HG03457 (cell line): ENCODE results near the gene CD226.
A peak's percentile ranks its signal among the peaks of the same experiment; 100 is the strongest.
"Not testable (repeated sequence)": the region's sequence is repeated elsewhere in the genome, so short reads cannot be mapped to it uniquely, and the experiment has no call there.

ENCODE experiments used
- ATAC-seq: cut with Tn5 transposase; IDR thresholded peaks from one replicate; pipeline ENCODE4 v1.9.1; 2021; ENCODE audit warnings: moderate number of reproducible peaks; ENCODE audit not compliant: unreplicated experiment

The CD226 gene

DNA sequence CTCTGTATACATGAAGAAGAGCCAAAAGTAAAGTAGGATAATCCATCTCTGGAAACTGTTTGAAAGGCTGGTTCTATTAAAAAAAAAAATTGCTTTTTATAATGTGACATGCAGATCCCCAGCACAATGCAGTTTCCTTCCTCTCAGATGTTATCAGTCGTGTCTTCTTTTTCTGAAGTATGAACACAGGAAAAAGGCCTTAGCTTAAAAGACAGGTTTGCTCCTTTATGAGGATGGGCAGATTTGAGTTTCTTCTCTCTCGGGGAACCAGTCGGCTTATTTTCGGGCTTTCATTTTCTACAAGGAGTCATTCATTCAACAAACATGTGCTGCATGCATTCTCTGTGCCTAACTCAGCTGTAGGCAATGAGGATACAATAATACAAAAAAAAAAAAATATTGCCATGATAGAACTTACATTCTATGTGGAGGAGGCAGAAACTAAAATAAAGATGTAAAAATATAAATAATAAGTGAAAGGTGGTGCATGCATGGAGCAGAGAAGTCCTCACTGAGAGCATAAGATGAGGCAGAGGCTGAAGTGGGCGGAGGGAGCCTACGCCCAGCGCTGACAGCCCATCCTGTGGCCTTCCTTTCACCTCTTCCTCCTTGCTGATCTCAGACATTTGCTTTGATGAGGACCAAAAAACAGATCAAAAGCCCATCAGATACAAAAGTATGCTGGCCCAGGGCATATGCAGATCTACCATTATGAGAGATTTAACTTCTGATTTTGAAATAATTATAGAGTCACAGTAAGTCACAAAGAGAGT is at the start of gene CD226:
TSS of gene CD226 (minus strand) at position 513 of the 773 bp plus-strand sequence. CDS start at position 46, 467 bp downstream.
- ATAC-seq: no peak

DNA sequence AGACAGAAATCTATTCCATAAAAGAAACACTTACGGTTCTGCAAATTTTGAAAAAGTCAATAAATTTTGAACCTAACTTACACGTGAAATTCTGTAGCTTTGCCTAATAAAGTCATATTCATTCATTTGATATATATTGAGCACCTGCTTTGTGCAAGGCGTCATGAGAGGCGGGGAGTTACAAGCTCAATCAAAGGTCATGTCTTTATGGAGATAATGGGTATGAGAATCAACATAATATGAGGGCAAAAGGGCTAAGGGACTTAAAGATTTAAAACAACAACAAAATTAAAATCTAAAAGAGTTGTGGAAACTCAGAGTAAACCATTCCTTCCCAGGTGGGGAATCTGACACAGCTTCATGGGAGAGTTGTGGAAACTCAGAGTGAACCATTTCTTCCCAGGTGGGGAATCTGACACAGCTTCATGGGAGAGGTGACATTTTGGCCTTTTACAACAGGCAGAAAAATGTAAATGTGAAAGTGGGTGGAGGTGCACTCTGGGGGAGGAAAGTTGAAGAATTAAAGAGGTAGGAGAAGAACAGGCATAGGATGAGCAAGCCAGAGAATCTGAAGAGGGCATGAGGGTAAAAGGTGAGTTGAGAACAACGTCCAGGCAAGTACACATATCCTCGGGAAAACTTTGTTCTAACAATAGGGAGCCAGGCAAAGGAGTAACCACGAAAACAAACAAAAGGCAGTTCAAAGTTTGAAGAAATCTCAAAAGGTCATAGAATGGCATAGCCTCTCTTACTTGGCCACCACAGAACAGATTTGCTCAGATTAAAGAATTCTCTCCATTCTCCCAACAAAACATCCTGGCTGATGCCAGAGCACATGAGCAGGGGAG is 49.5 kb upstream of the CD226 start:
- ATAC-seq: no peak

DNA sequence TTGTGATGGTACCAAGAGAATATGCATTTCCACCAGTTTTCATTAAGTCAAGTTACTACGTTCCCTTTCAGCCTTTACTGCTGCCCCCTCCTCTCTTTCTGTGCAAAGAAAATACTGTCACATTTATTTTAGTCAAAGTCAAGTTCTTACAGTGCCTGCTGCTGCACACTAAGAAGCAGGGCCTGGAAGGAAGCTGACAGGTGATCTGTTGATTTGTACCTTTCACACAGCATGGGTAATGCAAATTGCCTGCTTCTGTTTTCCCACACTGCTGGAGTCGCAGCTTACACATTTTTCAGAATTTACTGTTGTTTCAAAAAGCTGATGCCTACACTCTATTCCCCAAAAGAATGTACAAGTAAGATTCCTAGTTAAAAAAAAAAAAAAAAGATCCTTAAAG is 48.7 kb upstream of the CD226 start:
- ATAC-seq: no peak

DNA sequence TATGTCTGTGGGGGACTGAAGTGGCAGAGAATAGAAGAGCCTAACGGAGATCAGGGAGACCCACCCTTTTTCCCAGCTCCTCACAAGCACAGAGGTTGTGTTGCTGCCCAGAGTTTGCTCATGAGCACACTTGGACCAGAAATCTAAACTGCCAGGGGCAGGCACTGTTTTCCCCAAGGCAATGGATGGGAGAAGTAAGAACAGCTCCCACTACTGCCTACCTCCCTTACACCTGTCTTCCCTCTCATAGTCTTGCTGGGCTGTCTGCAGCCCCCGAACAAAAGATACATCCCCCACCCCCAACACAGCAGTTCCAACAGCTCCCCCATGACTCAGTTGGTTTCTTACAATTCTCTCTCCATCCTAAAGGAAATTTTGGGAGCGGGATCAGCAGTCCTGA is 48.1 kb upstream of the CD226 start:
- ATAC-seq: no peak

DNA sequence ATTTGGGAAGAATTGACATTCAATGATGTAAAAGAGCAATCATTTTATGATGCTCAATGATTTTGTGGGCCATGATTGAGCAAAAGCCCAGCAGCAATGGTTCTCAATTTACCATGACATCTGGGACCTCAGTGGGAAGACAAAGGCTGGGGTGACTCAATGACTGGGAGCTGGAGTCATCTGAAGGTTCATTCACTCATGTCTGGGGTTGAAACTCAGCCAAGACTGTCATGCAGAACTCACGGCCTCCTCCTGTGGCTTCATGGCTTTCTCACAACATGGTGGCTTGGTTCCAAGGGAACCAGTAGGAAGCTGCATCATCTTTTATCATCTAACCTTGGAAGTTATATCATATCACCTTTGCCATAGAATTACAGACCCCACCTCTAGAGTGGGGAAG is 45.1 kb upstream of the CD226 start:
- no peak for ATAC-seq

DNA sequence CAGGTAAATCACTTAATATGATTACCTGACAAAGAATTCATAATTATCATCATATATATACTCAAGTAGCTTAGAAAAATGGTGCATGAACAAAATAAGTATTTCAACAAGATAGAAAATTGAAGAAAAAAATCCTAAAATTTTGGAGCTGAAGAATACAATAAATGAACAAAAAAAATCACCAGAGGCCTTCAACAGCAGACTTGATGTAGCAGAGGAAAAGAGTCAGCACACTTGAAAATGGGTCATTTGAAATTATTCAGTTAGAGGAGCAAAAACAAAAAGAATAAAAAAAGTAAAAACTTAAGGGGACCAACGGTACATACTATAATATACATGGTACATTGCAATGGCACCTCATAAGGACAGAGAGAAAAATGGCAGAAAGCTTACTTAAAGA is 40.2 kb upstream of the CD226 start:
- no peak for ATAC-seq

DNA sequence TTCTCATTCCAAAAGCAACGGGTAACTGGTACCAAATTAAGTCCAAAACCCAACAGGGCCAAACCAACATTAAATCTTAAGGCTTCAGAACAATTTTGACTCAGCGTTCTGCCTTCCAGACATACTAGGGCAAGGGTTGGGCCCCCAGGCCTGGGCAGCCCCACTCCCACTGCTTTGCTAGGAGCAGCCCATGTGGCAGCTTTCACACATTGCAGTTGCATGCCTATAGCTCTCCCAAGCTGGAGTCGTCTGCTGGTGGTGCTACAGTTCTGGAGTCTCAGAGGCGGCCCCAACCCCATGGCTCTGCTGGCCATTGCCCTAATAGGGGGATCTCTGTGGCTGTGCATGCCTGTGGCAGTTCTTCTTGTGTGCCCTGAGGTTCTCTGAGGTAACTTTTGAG is 37.6 kb upstream of the CD226 start:
- no peak for ATAC-seq

DNA sequence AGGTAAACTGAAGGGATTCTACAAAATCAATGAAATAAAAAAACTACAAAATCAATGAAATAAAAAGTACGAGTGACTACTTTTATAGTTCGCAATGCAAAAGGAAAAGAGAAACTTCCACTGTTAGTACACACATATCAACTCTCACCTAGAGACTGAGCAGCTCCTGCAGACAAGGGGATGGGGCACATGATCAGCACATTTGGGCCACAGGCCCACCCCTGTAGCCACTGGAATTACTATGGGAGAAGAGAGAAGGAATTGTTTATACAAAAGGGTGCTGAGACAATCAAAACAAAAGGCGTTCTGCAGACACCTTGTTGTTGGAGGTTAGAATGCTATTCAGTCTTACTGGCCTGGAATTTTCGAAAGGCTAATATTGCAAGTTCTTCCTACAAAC is 34.7 kb upstream of the CD226 start:
- ATAC-seq: no peak

DNA sequence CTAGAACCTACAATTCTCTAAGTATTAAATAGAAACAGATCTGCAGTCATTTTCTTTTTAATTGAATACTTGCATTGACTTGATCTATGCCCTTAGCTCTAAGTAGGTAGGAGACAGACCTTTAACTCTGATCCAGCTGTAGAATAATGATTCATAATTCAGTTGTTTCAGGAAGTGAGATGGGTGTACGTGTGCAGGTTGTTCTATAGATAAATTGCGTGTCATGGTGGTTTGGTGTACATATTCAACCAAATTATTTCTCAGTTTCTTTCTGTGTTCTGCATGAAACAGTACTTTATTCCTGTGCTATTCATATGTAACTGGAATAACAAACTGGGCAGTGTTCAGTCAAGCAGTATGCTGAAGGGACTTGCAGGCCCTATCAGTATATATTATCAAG is 34.3 kb upstream of the CD226 start:
- peak; percentile 44 for ATAC-seq

DNA sequence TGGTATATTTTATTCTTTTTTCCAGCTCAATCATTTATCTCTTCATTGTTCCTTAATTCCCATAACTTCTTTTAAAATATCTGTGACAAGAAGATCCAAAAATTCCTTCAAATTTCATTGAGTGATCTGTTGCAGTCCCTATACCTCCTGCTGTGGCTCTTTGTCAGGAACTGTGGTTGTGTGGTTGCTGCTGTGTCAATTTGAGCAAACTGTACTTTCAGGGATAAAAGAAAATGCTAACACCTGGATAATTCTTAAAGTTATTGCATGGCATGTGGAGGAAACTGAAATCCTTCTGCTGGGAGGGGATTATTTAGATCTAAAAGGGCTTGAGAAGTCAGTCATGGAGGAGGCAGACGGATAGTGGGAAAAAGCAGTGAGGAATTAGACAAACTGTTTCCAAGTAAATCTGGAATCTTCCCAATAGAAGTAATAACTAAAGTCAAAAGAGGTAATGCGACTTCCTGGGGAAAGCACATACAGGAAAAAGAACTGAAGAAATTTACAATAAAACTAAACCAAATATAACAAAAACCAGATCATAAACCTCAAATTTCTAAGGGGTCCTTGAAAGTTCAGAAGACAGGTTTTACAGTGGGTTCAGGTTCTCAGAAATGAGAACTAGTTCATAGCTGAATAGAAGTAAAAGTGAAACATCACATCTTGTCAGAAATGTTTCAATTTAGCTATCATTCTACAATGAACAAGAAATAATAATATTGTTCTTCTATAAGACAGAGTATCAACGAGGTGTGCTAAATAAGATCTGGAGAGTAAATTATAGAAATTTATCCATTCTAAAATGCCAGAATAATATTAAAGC is 33.5 kb upstream of the CD226 start:
- no peak for ATAC-seq

DNA sequence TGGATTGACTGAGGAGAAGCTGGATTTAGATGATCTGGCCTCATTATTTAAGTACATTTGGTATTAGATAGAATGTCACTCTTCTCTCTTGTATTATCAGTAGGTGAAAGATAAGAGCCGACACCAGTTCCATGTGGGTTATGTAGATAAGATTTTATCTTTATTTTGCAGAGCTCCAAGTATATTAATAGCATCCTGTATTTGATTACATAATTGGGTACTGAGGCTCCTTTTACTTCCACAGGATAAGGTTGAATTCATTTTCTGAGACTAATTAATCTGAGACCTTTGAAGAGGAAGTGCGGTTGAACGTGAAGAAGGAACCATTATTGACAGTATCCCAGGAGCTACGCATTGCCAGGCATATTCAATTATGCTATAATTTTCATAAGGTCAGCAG is 32.8 kb upstream of the CD226 start:
- ATAC-seq: no peak

DNA sequence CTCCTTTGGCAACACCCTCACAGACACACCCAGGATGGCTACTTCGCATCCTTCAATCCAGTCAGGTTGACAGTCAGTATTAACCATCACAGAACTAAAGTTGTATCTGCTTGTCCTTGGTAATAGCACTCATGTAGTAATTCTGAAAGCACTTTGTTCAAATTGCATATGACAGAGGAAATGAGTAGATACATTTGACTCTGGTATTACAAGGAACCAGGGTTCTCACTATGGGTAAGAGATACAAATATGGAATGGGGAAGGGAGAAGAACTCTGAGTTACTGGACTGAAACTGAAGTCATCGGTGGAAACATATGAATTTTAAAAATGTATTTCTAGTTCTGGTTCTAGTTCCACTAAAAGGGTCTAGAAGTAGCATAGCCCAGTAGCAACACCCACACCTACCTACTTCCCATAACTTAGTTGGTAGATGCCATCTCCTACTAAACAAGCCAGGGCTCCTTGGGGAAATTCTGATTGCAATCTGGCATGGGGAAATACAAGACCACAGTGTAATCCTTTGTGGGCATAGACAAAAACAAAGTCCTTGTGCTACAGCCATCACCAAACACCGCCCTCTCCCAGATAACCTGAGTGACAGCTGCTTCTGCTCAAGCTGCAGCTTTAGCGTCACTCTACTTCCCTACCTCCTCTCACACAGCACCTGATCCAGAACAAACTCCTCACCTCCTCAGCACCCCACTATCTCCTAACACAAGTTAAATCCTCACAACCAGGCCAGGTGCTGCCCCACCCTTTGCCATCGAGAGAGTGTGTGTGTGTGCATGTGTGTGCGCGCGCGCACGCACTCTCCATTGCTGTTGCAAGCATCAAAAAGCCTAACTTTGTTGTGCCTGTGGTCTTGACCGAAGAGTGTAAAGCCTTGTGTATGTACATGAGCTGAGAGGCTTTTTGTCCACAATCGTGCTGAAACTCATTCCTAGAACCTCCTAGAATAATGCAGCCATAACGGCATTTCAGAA is 31.4 kb upstream of the CD226 start:
- ATAC-seq: peak; percentile 63

DNA sequence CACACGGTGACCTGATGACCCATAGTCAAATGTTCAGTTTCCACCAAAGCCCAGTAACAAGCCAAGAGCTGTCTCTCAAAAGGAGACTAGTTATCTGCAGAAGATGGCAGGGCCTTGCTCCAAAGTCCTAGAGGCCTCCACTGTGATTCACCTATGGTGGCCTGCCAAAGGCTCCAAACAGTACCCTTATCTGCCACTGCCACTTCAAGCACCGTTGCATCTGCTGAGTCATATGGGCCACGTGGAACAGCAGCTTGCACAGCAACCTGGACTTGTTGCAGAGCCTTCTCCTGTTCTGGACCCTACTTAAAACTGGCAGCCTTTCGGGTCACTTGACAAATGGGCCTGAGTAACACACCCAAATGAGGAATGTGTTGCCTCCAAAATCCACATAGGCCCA is 27.6 kb upstream of the CD226 start:
- ATAC-seq: not testable (repeated sequence)

DNA sequence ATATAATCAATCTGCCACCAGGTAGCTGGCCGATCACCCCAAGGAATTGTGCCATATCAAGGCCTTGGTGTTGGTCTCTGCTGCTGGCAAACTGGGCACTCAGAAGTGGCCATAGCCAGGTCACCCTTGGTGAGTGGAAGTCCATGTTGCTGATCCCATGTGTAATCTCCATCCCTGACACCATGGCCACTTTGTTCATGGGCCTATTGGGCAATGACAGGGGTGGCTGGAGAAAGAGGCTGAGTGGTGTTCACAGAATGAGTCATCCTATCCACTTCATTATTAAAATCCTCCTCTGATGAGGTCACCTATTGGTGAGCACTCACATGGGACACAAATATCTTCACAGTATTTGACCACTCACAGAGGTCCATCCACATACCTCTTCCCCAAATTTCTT is 26.7 kb upstream of the CD226 start:
- no peak for ATAC-seq

DNA sequence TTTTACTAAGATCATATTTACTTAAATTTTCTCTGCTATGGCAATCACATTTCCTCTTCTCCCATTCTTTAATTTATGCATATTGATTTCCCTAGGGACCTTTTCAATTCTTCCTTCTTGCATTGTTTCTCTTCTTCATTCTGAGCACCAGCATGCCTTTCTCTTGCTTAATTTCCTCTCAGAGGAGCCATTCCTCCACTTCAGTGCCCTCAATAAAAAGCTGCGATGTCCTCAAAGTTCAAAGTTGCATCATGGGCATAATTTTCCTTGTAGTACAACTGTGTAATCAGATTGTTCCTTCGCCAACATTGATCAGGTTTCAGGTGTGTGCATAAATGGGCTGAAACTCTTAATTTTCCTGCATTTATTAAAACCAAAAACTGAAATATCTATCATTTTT is 21.8 kb upstream of the CD226 start:
- no peak for ATAC-seq

DNA sequence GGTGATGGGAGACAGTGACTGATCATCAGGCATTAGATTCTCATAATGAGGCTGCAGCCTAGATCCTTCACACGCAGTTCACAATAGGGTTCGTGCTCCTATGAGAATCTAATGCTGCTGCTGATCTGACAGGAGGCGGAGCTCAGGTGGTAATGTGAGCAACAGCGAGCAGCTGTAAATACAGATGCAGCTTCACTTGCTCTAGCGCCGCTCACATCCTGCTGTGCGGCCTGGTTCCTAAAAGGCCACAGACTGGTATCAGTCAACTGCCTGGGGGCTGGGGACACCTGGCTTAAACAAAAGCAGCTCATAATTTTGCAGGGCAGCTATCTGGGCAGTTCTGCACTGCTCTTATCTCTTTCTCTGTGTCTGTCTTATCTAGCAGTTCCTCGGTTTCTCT is 20.4 kb upstream of the CD226 start:
- peak; percentile 84 for ATAC-seq

DNA sequence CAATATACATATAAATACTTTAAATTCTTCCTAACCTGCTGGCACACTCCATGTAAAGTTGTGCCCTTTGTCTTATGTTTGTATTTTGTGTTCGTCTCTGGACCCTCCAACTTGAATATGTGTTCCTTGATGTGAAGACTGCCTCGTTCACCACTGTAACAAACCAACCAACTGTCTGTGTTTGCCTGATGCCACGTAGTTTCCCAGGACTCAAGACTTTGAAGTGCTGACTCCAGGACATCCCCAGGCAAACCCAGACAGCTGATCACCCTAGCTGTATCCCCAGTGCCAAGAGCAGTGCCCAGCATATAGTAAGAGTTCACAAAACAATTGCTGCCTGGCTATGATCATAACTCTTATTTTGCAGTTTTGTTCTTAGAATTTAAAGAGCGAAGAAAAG is 15.5 kb upstream of the CD226 start:
- ATAC-seq: no peak

DNA sequence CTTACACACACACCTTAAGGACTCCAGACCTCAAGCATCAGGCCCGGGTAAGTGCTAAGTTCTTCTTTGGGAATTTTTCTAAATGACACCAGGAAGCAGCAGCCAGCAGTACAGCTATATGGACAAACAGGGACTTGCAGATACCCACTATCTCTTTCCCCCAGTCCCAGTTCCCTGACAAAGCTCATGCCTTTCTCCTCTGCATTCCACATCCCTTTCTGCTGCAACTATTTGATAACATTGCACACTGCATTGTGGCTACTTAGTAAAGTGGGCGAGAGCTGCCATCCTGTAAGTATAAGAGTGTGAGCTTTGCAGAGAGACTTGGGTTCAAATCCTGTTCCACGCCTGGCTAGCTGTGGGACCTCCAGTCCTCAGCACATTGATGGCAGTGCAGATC is 14.0 kb upstream of the CD226 start:
- ATAC-seq: no peak

DNA sequence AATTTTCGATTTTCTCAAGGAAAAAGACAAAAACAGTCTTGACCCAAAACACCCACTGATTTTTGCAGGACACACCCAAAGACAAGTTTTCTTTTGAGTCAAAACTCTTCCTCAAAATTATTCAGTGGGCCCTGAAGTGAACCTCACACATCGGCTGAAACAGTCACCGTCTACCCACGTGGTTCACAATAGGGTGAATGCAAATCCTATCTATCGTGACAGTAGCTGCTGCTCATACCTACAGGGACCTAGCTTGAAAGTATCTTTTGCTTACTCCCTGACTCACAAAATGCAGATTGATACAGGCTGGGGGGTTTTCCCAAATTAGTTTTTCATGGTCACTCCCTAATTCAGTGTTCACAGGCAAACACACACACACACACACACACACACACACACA is 10.7 kb upstream of the CD226 start:
- peak; percentile 59 for ATAC-seq

DNA sequence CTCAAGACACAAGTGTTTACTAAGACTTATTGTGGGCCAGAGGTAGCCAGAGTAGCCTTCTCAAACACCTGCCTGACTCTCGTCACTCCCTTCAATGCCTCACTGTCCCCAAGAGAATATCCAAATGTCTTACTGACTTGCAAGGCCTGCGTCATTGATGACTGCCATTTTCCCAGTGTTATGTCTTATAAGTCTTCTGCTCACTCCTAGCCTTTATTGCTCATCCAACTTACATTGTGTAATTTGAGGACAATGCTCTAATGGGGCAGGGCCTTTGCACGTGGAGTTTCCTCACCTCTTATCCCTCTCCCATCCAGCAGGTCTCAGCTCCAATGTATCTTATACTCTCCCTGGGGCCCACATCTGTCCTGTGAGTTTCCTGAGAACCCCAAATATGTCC is 10.1 kb upstream of the CD226 start:
- ATAC-seq: no peak
